Fibroblast of gingiva (primary cell): ENCODE data around the gene PRM1.

ENCODE experiments used
- DNase-seq: peaks from one replicate; pipeline ENCODE4 v3.0.0-alpha.2; 2011; ENCODE audit warnings: low read depth

PRM1 gene

GRCh38 chr16:11236461-11237254, 44.5 kb downstream of the PRM1 start:
- peak; percentile 42 for DNase-seq

GRCh38 chr16:11235703-11235991, 45.5 kb downstream of the PRM1 start:
- no peak for DNase-seq

GRCh38 chr16:11234884-11235702, 46.0 kb downstream of the PRM1 start:
- DNase-seq: peak; percentile 53

GRCh38 chr16:11233727-11234376, 47.3 kb downstream of the PRM1 start:
- no peak for DNase-seq

GRCh38 chr16:11232852-11233726, 48.0 kb downstream of the PRM1 start:
- DNase-seq: no peak

- no peak for DNase-seq
Observed at GRCh38 chr16:11232302-11232851, 48.8 kb downstream of the PRM1 start.

- DNase-seq: no peak
Observed at GRCh38 chr16:11231367-11231970, 49.7 kb downstream of the PRM1 start.
